NCI-H1417 (cell line): ENCODE data around the gene MEIKIN.

Experiments
- DNase-seq, 3 experiments: peaks; one replicate each; lab custom pipeline; 2025; lab: John Stamatoyannopoulos, UW

Gene MEIKIN, protein sequence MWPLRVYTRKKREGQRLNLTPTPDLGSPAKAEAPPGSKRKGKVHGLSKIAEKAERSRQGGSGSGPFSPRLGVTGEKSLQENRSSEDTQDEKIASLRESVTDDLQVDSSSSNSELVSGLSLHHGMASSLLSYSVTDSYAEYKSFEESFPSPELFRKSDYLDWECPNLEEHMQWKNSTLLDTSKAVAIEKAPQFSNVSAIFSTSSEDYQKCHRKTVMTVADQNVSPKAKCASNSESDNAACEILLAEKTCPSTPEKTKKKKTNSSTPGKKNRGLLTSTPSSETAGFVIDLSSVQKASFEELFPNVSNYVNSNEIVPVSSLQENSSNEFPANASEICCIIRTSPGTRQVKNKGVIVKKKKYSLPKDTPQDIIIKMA

DNA sequence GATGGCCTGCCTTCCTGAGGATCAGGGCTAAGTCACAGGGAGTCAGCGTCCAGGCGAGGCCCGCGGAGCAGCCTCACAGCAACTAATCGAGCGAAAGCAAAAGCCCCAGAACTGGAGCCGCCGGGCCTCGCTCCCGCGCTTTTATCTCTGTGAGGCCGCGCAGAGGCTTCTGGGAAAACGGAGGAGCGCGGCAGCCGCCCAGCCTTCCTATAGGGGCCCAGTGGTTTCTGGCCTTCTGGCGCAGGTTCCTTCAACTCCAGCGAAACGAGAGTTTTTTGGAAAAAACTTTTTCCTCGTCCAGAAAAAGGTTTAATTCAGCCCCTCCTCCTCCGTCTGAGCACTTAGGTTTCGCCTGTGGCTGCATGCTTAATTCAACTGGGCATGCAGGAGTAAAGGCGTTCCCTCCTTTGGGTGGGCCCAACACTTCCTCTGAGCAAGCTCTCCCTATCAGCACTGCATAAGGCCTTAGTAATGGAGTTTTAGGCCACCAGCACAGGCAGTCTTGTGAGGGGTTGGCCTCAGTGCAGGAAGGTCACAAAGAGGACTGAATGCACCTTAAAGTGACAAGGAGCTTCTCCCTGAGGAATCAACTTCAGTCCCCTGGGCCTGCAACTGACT is at the start of gene MEIKIN:
Gene MEIKIN, minus strand, starts transcription at position 113 of the 618 bp plus-strand sequence. CDS start 158 bp downstream, outside the sequence.
- DNase-seq = no peak

DNA sequence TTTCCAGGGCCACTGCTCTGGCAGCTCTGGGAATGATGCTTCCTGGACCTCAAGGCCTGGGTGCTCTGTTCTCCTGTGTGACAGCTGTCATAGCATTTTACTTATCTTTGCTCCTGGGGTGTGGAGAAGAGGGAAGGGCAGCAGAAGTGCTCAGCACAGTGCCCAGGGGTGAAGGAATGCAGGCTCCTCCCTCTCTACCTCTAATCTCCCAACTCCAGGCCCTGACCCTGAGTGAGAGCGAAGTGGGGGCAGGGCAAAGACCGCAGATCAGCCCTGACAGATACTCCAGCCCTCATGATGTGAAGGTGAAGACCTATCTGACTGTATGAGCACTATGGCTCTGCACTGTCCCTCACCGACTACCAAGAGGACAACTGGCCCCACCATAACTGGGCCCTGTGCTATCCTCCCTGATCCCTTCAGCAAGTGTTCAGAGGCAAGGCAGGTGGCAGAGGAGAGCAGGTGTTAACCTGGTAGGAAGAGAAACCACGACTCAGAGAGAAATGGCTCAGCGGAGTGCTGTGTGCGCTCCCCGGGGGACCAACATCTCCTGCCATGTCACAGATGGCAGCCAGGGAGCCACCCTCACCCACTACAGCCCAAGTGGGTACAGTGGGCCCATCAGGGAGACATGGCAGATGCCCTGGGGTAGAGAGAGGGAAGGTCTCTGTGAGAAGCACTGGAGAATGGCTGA is 49.2 kb upstream of the MEIKIN start:
- DNase-seq = no peak

DNA sequence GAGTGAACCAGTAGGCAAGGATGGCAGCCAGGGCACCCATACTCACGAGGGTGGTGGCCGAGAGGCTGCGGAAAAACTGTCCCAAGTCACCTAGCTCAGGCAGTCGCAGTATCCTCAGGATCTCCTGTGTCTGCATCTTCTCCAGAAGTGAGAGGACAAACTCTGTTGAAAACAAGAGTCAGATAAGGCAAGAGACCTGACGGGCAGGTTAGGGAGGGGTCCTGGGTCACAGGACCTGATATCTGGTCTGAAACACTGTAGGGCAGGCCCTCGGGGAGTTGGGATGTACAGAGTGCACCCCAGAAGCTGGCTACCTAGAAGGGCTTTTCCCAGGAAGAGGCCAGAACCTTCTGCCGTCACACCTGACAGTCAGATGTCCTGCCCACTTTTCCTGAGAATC is 48.6 kb upstream of the MEIKIN start:
- DNase-seq = no peak

DNA sequence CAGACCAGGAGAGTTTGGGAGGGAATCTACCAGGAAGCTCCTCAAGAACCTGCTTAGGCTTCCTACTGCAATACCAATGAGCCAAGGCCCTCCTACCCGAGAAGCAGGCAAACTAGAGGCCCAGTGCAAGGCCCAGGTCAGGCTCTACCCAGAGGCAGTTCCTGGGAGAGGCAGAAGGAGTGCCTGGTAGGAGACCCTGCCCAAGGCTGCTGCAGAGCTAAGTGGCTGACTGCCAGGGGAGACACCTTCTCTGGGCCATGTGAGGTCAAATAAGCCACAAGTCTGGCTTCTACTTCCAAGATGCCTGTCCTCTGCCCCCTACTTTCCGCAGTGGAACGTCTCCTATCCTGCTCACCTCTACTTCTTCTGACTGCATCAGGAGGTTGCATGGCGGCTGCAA is 48.2 kb upstream of the MEIKIN start:
- no peak for DNase-seq

DNA sequence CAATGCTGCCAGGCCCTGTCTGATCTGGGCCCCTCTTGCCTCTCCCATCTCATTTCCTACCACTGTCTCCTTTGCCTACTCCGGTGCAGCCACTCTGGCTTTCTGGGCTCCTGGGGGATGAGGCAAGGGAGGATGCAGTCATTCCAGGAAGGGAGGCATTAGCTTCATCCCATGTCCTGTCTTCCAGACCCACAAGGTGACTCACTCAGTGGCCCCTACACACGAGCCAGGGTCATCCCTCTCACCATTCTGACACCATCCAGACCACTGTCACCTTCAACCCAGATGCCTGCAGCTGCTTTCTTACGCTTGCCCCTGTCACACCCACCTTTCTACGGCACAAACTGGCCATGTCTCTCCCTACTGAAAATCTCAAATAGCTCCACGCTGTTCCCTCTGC is 46.9 kb upstream of the MEIKIN start:
- DNase-seq = no peak

DNA sequence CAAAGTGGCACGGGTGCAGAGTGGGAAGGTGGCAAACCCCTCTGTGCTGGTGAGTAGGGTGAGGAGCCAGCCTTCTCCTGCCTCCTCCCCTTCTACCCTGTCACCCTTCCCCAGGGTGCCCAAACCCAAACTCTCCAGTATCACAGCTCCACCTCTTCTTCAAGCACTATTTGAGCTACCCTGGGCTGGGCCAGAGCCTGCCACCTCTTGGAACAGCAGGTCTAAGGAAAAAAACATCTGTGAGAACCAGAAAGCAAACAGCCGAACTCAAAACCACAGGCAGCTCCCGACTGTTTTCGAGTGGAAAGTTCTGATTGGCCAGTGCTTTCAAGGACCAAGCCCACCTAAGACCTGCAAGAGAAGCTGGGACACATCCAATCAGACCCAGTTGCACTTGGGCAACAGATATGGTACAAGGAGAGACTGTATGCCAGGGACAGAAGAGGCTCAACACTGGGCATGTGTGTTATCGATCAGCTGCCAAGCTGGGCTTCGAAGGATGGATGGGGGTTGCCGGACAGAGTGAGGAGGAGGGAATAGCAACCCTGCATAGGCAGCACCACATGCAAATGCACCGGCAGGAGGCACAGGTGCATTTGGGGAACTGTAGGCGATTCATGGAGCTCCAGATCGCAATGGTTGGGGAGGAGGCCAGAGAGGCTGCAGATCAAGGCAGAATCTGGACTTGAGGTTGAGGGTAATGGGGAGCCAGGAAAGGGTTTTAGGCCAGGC is 46.3 kb upstream of the MEIKIN start:
- no peak for DNase-seq

DNA sequence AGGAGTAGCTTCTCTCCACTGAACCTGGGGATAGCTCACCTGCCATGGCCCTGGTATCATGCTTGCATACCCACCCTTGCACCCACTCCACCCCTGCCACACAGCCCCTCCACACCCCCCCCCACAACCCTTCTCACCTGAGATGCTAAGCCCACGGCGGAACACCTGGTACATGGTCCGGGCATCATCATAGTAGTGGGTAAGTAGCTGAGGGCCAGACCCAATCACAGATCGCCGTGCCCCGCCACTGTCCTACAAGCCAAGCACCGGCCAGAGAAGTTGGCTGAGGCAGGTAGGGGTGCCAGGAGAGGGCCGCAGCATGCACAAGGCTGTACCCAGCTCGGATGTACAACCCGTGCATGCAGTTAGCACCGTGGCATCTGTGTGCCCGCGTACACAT is 45.3 kb upstream of the MEIKIN start:
- no peak for DNase-seq

DNA sequence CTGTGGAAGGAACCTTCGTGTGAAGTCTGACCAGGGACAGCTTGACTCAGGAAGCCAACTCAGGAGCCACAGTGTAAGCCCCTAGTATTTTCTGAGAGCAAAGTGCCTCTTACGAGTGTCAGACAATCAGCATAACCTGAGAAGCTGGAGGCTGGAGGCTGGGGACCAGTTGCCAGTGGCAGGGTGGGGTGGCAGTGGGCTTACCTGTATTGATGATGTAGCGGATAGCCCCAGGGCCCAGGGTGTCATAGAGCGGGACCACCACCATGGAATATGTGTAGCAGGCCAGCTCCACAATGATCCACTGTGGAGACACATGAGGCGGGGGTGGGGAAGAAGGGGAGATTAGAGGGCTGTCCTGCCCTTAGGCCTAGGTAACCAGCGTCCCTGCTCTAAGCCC is 43.1 kb upstream of the MEIKIN start:
- no peak for DNase-seq

DNA sequence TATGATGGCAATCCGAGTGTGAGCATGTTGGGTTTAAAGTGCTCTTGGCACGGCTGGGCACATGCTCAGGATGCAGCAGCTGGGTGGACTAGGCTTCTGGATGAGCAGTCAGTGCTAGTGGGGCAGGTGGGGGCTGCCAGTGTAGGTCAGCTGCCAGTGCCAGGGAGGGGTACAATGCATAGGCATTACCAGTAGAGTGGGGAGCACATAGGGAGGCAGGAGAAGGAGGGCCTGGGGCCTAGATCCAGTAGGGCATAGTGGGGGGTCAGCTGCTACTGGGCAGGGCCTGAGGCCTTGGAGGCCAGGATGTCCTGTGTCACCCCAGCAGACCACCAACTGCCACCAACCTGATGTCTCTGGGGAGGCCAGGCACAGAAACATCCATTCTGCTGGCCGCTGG is 41.8 kb upstream of the MEIKIN start:
- no peak for DNase-seq

DNA sequence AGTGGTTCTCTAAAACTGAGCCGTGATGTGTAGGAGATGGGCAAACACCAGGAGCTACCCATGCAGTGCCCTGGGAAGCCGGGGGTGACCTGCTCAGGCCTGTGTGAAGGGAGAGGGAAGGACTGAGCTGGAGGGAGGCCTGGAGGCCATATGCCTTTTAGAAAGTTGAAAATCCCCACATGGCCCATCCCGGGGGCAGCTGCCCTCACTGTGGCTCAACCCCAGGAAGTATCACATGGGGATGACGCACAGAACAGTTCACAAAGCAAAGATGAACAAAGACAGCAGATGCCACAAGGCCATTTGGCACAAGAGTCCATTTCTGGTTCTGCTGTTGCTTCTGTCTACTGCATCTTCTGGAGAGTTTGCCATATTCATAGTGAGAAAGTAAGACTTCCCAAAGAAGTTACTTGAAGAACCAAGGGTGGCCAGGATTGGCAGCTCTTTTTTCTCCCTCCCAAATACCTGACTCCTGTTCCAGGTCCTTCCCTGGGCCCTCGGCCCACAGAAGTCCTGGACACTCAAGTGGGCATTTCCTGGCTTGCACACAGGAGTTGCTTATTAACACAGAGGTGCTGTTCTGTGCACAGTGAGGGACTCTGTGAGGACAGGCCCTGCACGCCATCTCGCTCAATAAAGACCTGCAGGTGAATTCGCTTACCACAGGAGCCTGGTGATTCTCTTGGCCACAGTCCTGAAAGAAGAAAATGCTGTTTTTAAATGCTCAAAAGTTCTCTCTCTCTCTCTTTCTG is 40.9 kb upstream of the MEIKIN start:
- DNase-seq = no peak

DNA sequence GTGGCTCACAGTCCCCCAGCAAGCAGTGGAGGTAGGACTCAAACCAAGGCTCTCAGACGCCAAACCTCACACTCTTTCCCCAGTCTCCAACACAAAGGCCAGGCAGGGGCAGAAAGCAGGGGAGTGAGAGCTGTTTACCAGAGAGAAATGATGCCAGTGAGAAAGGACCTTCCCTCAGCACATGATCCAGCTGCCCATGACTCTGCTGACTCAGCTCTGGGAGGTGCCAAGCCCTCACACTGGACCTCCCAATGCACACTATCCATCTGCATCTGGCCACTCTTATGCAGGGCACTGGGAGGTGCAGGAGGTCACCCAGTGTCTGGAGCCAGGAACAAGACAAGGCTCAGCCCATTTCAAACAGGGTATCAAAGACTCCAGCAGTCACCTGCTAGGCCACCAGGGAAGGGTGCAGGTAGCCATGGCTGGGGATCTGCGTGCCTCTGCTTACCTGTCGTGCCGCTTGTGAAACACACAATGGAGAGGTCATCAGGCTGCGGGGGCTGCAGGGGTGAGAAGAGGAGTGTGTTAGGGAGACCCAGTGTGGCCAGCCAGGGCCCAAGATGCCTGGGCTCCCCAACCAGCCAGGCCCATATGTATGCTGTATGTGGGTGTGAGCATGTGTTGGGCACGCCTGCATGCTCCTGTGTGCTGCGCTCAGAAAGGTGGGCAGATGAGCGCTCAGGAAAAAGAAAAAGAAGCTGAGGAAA is 39.6 kb upstream of the MEIKIN start:
- no peak for DNase-seq

DNA sequence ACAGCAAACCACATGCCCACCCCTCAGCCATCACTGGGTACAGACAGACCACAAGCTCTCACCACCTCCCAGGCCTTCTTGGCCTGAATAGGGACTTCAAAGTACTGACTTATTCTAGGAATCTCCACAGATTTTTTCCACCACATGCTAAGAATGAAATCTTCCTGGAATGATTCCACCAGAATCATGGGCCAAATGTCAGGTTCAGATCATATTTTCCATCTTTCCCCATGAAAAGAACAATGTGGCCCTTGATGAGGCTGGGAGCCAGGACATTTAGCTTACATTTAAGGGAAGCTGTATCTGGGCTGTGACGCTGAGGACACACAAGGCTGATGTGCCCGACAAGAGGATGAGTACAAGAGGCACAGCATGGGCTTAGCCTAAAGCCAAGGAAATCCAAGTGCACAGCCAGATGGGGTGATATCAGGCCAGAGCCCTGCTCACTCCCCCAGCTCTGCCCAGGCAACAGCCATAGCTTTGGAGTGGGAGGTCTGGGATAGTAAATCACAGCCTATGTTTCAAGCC is 37.8 kb upstream of the MEIKIN start:
- no peak for DNase-seq

DNA sequence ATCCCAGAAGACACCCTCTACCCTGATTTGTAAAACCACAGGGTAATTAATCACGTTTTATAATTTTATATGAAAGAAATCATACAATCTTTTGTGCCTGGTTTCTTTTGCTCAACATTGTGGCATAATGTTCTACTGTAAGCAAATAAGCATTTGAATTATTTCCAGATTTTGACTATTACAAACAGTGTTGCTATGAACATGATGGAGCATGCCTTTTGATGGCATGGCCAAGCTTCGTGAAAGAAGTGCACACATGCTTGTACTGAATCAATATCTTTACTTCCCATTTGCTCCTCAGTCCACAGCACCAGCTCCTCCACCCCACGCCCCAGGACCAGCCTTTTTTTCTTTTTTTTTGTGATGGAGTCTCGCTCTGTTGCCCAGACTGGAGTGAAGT is 36.1 kb upstream of the MEIKIN start:
- DNase-seq = no peak

DNA sequence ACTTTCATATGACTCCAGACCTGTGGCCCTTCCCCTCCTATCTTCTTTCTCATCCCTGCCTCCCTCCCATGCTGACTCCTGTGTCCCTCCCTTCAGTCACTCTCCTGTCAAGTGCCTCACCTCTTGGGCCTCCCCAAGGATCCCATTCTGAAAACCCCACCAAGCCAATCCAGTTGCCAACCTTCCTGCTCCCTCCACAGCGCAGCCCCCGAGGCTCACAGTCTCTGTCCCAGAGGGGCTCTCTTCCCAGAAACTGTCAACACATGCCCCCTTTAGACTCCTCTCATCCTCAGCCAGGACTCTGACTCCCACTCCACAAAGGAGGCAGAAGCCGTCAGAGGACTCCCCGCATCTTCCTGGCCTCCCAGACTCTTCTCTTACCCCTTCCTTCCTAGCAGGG is 35.2 kb upstream of the MEIKIN start:
- DNase-seq = no peak

DNA sequence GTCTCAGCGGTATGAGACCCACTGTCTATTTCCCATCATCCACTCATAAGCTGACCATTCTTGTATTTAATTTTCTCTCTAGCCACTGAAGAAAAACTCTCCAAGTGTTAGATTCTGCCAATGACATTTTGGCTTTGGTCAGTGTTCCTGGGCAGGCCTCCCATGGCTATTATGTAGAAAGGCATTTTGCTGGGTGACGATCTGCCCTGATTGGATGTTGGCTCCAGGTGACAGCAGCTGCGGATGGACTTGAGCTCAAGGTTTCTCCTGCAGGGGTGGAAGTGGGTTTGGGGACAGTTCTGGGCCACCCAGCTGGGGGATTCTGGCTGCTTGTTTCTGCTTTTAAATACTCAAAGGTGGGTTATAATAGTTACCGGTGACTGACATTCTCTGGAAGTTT is 34.4 kb upstream of the MEIKIN start:
- DNase-seq = no peak

DNA sequence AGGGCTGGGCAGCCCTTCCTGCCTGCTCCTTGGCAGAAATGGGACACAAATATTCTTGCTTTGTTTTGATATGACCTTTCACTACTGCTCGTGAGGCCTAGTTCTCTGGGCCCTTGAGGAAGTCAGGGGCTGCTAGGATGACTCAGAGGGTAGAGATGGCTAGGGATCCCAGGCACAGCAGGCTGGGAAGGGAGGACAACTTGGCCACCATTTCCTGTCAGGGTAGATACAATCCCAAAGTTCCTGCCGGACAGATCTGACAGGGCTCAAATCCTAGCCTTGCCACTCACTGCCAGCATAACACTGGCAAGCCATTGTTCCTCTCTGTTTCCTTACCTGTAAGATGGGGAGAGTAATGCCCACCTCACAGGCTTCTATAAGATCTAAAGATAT is 31.7 kb upstream of the MEIKIN start:
- no peak for DNase-seq

DNA sequence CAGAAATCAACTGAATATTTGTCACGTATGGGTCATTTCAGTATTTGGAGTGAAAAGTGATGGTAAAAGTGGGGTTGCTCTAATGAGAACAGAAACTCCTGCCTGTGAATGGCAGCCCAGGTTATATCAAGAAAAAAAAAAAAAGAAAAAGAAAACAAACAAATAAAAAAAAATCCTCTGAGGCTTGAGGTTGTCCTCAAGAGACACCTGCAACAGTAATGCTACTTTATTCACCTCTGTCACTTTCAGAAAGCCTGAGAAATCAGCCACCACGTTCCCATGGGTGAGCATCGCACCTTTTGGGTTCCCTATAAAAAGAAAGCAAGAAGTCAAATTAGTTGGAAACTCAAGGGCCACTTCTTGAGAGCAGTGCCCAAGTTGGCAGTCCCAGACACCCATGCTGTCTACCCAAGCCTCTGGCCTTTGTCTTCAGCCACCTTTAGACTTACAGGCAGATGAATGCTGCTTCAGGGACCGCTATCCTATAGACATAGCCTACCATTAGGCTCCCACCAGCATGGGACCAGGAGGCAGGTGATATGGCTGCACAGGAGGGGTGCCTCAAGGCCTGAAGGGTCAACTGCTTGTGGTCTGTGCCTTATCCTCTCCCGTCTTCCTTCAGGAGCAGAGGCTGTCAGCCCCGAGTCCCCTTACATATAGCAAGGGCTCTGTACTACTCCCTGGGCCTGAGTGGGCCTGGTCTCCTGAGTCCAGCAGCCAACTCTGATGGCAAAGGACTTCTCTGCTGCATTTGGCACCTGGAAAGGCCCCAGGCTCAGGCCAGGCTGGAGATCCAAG is 31.1 kb upstream of the MEIKIN start:
- DNase-seq = no peak

DNA sequence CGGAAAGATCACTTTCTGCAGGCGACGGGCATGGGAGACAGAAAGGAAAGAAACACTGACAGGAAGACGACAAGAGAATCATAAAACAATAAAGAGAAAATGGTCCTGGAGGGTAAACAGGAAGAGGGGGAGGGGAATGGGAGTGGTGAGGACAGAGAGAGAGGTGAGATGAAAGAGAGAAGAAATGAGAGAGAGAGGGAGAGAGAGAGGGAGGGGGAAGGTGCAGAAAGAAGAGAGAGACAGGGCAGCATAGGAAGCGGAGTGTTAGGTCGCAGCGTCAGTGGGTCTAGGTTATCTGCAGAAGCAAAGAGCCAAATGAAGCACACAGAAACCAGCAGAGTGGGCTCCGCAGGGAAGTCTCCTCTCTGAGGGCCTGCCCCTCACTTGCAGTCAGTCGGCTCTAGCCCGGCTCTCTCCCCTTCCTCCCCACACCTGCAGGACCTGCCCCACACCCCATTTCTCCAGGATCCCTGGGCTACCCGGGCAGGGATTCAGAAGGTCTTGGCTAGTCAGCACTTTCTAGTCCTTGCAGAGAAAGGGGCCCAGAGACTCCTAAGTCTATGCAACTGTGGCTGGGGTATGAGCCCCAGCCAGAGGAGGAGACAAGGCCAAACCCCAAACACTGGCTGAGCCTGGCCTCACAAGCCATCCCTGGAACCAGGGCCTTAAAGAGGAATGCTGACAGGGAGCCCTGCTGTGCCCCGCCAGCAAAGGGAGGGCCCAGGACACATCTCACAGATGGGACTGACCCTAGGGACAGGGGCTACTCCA is 29.7 kb upstream of the MEIKIN start:
- DNase-seq = no peak

DNA sequence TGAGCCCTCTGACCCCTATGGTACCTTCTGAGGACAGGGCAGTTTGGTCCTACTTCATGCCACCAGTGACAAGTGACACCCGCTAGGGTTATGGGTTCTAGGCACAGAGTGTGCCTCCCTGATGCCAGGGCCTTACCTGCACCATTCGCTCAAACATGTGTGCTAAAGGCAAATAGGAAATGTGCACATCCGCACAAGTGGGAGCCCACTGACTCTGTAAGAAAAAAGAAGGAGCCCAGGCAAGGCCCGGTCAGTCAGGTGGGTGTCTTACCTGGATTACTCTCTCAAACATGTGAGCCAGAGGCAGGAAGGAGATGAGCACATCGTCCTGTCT is 29.1 kb upstream of the MEIKIN start:
- no peak for DNase-seq
